Heart right ventricle (tissue), 16 donors: ENCODE data around the gene DNAJC1. TPM values are rescaled to one million over a fixed set of nuclear protein-coding genes. Genes with fewer than 3 reads are reported as not detected.

ENCODE experiments used
- ATAC-seq, 8 donors: fragments of 200-7000 bp; cut with Tn5 transposase; one replicate each; pipeline ENCODE4 v1.9.1; 2020; ENCODE audit warnings: mild to moderate bottlenecking in 8 of 8, moderate library complexity in 8 of 8, moderate number of reproducible peaks in 1 of 8
- DNase-seq, 2 donors: peaks; one replicate each; pipeline ENCODE4 v3.0.0-alpha.2; 2020
- H3K27ac ChIP-seq, 10 donors: fragments of 200-600 bp; sonication (generic) in 2 of 10; one replicate each; pipeline versions ENCODE4 v1.5.0 to v1.8.0; 2020 to 2022; ENCODE audit warnings: mild to moderate bottlenecking in 3 of 10
- H3K27me3 ChIP-seq, 7 donors: fragments of 200-600 bp; one replicate each; pipeline ENCODE4 v1.8.0; 2021 to 2022; ENCODE audit warnings: mild to moderate bottlenecking in 2 of 7
- H3K36me3 ChIP-seq, 9 donors: fragments of 200-600 bp; sonication (generic) in 1 of 9; one replicate each; pipeline versions ENCODE4 v1.5.0 to v1.8.0; 2020 to 2022; ENCODE audit warnings: mild to moderate bottlenecking in 2 of 9
- H3K4me1 ChIP-seq, 9 donors: fragments of 200-600 bp; sonication (generic) in 1 of 9; one replicate each; pipeline versions ENCODE4 v1.5.0 to v1.8.0; 2020 to 2022; ENCODE audit warnings: mild to moderate bottlenecking in 4 of 9
- H3K4me3 ChIP-seq, 10 donors: fragments of 200-600 bp; sonication (generic) in 2 of 10; one replicate each; pipeline versions ENCODE4 v1.5.0 to v1.8.0; 2020 to 2022; ENCODE audit warnings: mild to moderate bottlenecking in 7 of 10, moderate library complexity in 2 of 10
- H3K9me3 ChIP-seq, 11 donors: fragments of 200-600 bp in 10 of 11; sonication (generic) in 2 of 11; one replicate each; pipeline versions ENCODE4 v1.5.0 to v1.8.0; 2013 to 2022; ENCODE audit warnings: mild to moderate bottlenecking in 2 of 11, control low read depth in 1 of 11, moderate library complexity in 1 of 11
- WGBS, 2 donors: extraction: QIAGEN DNeasy Blood & Tissue Kit; methylation state at CpG; one replicate each; pipeline ENCODE4 v1.1.7; 2013; ENCODE audit warnings: inconsistent platforms in 1 of 2; 5-methylcytosine and 5-hydroxymethylcytosine counted together
- intact Hi-C, 10 donors: fragments of 100-400 bp; cut with DNase I; formaldehyde crosslinking; loops; one replicate each; pipeline versions ENCODE4 v1.11.1 to v1.14.2; 2022
- polyA plus RNA-seq, 2 donors: library from polyadenylated mRNA; stranded (reverse); fragments of 200-250 nt; gene quantifications; one replicate each; pipeline ENCODE4 v1.2.3, GENCODE V29; 2013
- total RNA-seq, 10 donors: library from RNA; stranded (reverse); fragmentation: NEBNext Ultra II Directional in 3 of 10; extraction: Animal tissue kit (Norgen Biotek cat#: 25700) in 3 of 10; gene quantifications; one replicate each; pipeline versions ENCODE4 v1.2.1 to v1.2.4, GENCODE V29; 2021 to 2023
- TF ChIP-seq, protein P1 (sequence below), 9 donors: fragments of 200-600 bp; sonication (generic) in 2 of 9; IDR thresholded peaks; one replicate each; pipeline versions ENCODE4 v1.5.0 to v1.8.0; 2021 to 2022; ENCODE audit warnings: antibody characterized with exemption in 9 of 9, mild to moderate bottlenecking in 5 of 9, moderate library complexity in 1 of 9
- donor health status: Arrhythmogenic right ventricular cardiomyopathy.
- donor health status: ischemic (EF 13 %, LVEDD 7.1; RV severe dilation, severe dysfunction).
- donor health status: healthy with polysubstance abuse.
- donor health status: DM: no; HTN: yes; CAD: no.
- donor health status: DM: no; HTN: no; CAD: no.
- donor health status: ischemic (EF 25% LVEDD 6.9; RV normal size, moderate dysfunction).
- donor health status: ischemic (EF 25% LVEDD 5.7; RV mildly dilated, moderate dysfunction).
- donor health status: healthy.
- donor health status: DM: yes; HTN: yes; CAD: no.
- donor health status: Ischemic cardiomyopathy.
- donor health status: ischemic (EF 35%, LVEDD 5.7; RV mildly dilated, moderate dysfunction).
- donor health status: nonischemic (EF 11% LVEDD 7.7; RV severe dilation, severe dysfunction).
- donor health status: DM: yes; HTN: yes; CAD: no.
- donor health status: PGD.
- donor health status: ischemic (EF 29% LVEDD 5.4; RV normal size, mild dysfunction).
- donor health status: nonischemic (EF 23%, LVEDD 6.1; RV moderate dilation, normal function).

DNAJC1 gene
- total and polyA plus RNA-seq, 12 donors, result 8.9 to 26.8 (median 11.4) TPM

- H3K4me1 ChIP-seq, result no peaks in the 10 kb centered on the region
- no peak for DNase-seq
- H3K27me3 ChIP-seq, result no peaks in the 10 kb centered on the region
- intact Hi-C loops, result loop anchor here in 2 of 10 donors (5.0 to 10.0 kb wide), 2 partner anchors 196 to 1694 kb away; partner anchors contain the start of gene OTUD1 (in 1 of the 2)
- H3K9me3 ChIP-seq, result no peaks in the 10 kb centered on the region
- no peak for ATAC-seq
- WGBS, 2 donors, result 73 to 76% methylated on average over 4 of the region's 4 CpGs
- TF ChIP-seq, protein P1, sequence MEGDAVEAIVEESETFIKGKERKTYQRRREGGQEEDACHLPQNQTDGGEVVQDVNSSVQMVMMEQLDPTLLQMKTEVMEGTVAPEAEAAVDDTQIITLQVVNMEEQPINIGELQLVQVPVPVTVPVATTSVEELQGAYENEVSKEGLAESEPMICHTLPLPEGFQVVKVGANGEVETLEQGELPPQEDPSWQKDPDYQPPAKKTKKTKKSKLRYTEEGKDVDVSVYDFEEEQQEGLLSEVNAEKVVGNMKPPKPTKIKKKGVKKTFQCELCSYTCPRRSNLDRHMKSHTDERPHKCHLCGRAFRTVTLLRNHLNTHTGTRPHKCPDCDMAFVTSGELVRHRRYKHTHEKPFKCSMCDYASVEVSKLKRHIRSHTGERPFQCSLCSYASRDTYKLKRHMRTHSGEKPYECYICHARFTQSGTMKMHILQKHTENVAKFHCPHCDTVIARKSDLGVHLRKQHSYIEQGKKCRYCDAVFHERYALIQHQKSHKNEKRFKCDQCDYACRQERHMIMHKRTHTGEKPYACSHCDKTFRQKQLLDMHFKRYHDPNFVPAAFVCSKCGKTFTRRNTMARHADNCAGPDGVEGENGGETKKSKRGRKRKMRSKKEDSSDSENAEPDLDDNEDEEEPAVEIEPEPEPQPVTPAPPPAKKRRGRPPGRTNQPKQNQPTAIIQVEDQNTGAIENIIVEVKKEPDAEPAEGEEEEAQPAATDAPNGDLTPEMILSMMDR (IDR thresholded peaks at IDR 0.05), result no peak
- H3K36me3 ChIP-seq, result peaks cover 0 to 97% (median 38%) of the 10 kb centered on the region in 9 donors
- H3K4me3 ChIP-seq, result no peak overlapping the region
- no peak overlapping the region for H3K27ac ChIP-seq
These were observed 262.5 kb downstream of the DNAJC1 start for GRCh38 chr10:21740989-21741388.

- TF ChIP-seq, protein P1 (IDR thresholded peaks at IDR 0.05), result no peak
- H3K27ac ChIP-seq, result no peak overlapping the region
- no peaks in the 10 kb centered on the region for H3K9me3 ChIP-seq
- WGBS, 2 donors, result 75 to 84% methylated on average over 4 of the region's 4 CpGs
- peaks cover 0 to 95% (median 22%) of the 10 kb centered on the region in 9 donors for H3K36me3 ChIP-seq
- H3K4me3 ChIP-seq, result no peak overlapping the region
- DNase-seq (no peak), ATAC-seq (no peak)
- H3K4me1 ChIP-seq, result peaks cover 0 to 9% (median 3%) of the 10 kb centered on the region in 9 donors
- H3K27me3 ChIP-seq, result no peaks in the 10 kb centered on the region
- intact Hi-C loops, result loop anchor here in 6 of 10 donors (5.0 to 10.0 kb wide), 7 partner anchors 182 to 652 kb away; no protein-coding TSS in a partner anchor
These were observed 266.4 kb downstream of the DNAJC1 start for GRCh38 chr10:21737106-21737505.

GRCh38 chr10:21733710-21734109 is 269.8 kb downstream of the DNAJC1 start:
- H3K27me3 ChIP-seq, result no peaks in the 10 kb centered on the region
- H3K36me3 ChIP-seq, result peaks cover 0 to 89% (median 13%) of the 10 kb centered on the region in 9 donors
- H3K27ac ChIP-seq, result no peak overlapping the region
- H3K9me3 ChIP-seq, result no peaks in the 10 kb centered on the region
- peaks cover 0 to 13% (median 5%) of the 10 kb centered on the region in 9 donors for H3K4me1 ChIP-seq
- TF ChIP-seq, protein P1 (IDR thresholded peaks at IDR 0.05), result no peak
- no peak overlapping the region for H3K4me3 ChIP-seq
- 74 to 77% methylated on average over 6 of the region's 6 CpGs for WGBS, 2 donors
- DNase-seq (no peak), ATAC-seq (no peak)
- intact Hi-C loops, result loop anchor here (2.0 to 10.0 kb wide), 12 partner anchors 179 to 649 kb away; no protein-coding TSS in a partner anchor

DNA sequence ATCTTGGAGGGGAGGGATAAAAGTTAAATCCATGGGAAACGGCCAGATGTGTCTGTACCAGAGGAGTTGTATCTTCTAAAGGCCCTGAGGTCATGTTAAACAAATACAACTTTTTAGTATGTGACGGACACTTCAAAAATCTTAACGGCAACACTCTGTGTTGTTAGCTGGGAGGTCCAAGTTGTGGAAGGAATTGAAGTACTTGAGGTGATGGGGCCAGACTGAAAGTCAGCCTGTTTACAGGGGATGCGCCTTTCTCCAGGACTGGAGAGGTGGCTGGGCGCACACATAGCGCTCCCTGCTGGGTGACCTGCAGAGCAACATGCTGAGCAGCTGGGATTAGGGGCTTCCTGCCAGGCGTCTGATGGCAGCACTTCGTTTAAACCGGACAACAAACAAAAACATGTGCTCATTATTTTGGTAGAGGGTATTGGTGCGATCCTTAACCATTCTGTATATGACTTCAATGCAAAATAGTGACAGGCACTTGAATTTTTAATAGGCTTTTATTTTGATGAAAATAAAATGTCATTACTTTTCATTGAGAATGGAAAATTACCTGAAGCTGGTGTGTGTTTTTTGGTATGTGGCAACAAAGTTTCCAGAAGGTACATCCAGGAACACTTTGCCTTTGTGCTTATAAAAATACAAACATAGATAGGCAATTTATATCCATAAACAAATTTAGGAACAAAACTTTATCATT is 271.3 kb downstream of the DNAJC1 start:
- 17 to 23% methylated on average over 10 of the region's 10 CpGs for WGBS, 2 donors
- no peak overlapping the region for H3K27ac ChIP-seq
- no peak overlapping the region for H3K4me3 ChIP-seq
- H3K36me3 ChIP-seq, result peaks cover 0 to 89% (median 8%) of the 10 kb centered on the region in 9 donors
- TF ChIP-seq, protein P1 (IDR thresholded peaks at IDR 0.05), result peak; percentile 66 to 95 (median 90)
- H3K4me1 ChIP-seq, result peaks cover 0 to 16% (median 5%) of the 10 kb centered on the region in 9 donors
- no peaks in the 10 kb centered on the region for H3K9me3 ChIP-seq
- intact Hi-C loops, result loop anchor here (1.0 to 10.0 kb wide), 13 partner anchors 177 to 647 kb away; no protein-coding TSS in a partner anchor
- H3K27me3 ChIP-seq, result no peaks in the 10 kb centered on the region
- DNase-seq (peak; percentile 49 to 65), ATAC-seq (peak; percentile 85 to 98 (median 95))
